ENCODE results near the gene KCNT2.

Gene KCNT2

GRCh38 chr1:196425513-196425912 lies 182.7 kb downstream of the KCNT2 start:
- Histone ChIP-seq H3K4me3 (ENCODE audit: low read depth in 1 of 2, low read length in 1 of 2) (no peak overlapping the region), H3K27me3 (no peaks in the 10 kb centered on the region), H3K4me1 (ENCODE audit: control insufficient read depth in 1 of 2, insufficient read depth in 1 of 2, low read depth in 1 of 2, low read length in 1 of 2) (no peaks in the 10 kb centered on the region), H3K9me3 (no peaks in the 10 kb centered on the region), H3K27ac (no peak overlapping the region), H3K36me3 (no peaks in the 10 kb centered on the region)
- no peak for TF ChIP-seq CTCF (IDR thresholded peaks at IDR 0.05)

- Histone ChIP-seq H3K27ac (no peak overlapping the region), H3K9me3 (no peaks in the 10 kb centered on the region), H3K4me3 (ENCODE audit: low read depth in 1 of 2, low read length in 1 of 2) (no peak overlapping the region), H3K27me3 (no peaks in the 10 kb centered on the region), H3K4me1 (ENCODE audit: control insufficient read depth in 1 of 2, insufficient read depth in 1 of 2, low read depth in 1 of 2, low read length in 1 of 2) (no peaks in the 10 kb centered on the region), H3K36me3 (no peaks in the 10 kb centered on the region)
- TF ChIP-seq CTCF (IDR thresholded peaks at IDR 0.05), result no peak
Measured at GRCh38 chr1:196423612-196424011, 184.6 kb downstream of the KCNT2 start.

- Histone ChIP-seq H3K4me3 (ENCODE audit: low read depth in 1 of 2, low read length in 1 of 2) (no peak overlapping the region), H3K27ac (no peak overlapping the region), H3K9me3 (no peaks in the 10 kb centered on the region), H3K4me1 (ENCODE audit: control insufficient read depth in 1 of 2, insufficient read depth in 1 of 2, low read depth in 1 of 2, low read length in 1 of 2) (no peaks in the 10 kb centered on the region), H3K36me3 (no peaks in the 10 kb centered on the region), H3K27me3 (no peaks in the 10 kb centered on the region)
- TF ChIP-seq CTCF (IDR thresholded peaks at IDR 0.05), result no peak
Measured at GRCh38 chr1:196418772-196419171, 189.5 kb downstream of the KCNT2 start.

GRCh38 chr1:196415978-196416377 lies 192.3 kb downstream of the KCNT2 start:
- no peak for TF ChIP-seq CTCF (IDR thresholded peaks at IDR 0.05)
- H3K36me3 ChIP-seq, result no peaks in the 10 kb centered on the region
- no peaks in the 10 kb centered on the region for H3K27me3 ChIP-seq
- no peak overlapping the region for H3K4me3 ChIP-seq (ENCODE audit: low read depth in 1 of 2, low read length in 1 of 2)
- no peak overlapping the region for H3K27ac ChIP-seq
- no peaks in the 10 kb centered on the region for H3K9me3 ChIP-seq
- H3K4me1 ChIP-seq (ENCODE audit: control insufficient read depth in 1 of 2, insufficient read depth in 1 of 2, low read depth in 1 of 2, low read length in 1 of 2), result no peaks in the 10 kb centered on the region

- Histone ChIP-seq H3K27me3 (no peaks in the 10 kb centered on the region), H3K4me1 (ENCODE audit: control insufficient read depth in 1 of 2, insufficient read depth in 1 of 2, low read depth in 1 of 2, low read length in 1 of 2) (no peaks in the 10 kb centered on the region), H3K4me3 (ENCODE audit: low read depth in 1 of 2, low read length in 1 of 2) (no peak overlapping the region), H3K9me3 (no peaks in the 10 kb centered on the region), H3K36me3 (no peaks in the 10 kb centered on the region), H3K27ac (no peak overlapping the region)
- no peak for TF ChIP-seq CTCF (IDR thresholded peaks at IDR 0.05)
Measured at GRCh38 chr1:196412326-196412725, 195.9 kb downstream of the KCNT2 start.

- no peak for TF ChIP-seq CTCF (IDR thresholded peaks at IDR 0.05)
- Histone ChIP-seq H3K9me3 (no peaks in the 10 kb centered on the region), H3K36me3 (no peaks in the 10 kb centered on the region), H3K27ac (no peak overlapping the region), H3K4me3 (ENCODE audit: low read depth in 1 of 2, low read length in 1 of 2) (no peak overlapping the region), H3K4me1 (ENCODE audit: control insufficient read depth in 1 of 2, insufficient read depth in 1 of 2, low read depth in 1 of 2, low read length in 1 of 2) (no peaks in the 10 kb centered on the region), H3K27me3 (no peaks in the 10 kb centered on the region)
Measured at GRCh38 chr1:196410768-196411167, 197.5 kb downstream of the KCNT2 start.

Measured in neutrophil (primary cell).